NCI-H1092 treated with DMSO at 0.1 percent for 48 hours (cell line): ENCODE data around the gene TRIP13.

ENCODE experiments used
- DNase-seq: peaks from one replicate; lab custom pipeline; 2025; lab: John Stamatoyannopoulos, UW

TRIP13 gene

DNA sequence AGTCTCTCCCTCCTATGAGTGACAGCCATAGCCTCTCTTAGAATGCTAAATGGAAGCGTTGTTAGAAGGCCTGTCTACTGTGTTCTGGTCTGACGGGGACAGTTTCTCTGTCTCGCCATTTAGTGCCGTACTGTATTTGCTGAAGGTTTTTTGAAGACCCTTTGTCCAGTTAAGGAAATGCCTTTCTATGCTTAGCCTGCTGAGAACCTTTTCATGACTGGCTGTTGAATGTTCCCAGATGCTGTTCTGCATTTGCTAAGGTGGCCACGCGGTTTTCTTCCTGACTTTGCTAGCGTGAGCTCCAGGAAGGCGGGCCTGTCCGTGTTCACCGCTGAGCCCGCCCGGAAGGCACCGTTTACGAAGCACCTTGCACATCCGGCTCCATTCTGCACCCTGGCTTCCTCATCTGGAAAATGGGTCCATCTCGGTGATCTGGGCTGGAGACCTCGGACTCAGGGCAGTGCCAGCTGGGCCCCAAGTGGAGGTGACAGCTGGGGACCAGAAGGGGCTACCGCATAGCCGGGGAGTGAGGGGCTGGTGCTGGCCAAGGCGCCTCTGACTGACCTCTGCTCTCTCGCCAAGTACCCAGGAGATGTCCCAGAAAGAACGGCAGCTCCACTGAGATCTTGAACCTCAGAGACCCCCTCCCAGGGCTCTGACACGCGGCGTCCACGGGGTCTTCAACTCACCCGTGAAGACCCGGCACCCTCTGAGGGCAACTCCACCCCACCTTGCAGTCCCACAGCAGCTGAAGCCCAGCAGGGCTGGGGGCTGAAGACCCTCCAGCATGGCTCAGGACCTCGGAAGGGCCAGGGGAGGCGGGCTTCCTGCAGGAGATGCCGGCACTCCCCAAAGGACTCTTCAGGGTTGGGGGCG, 63.4 kb downstream of the TRIP13 start:
- no peak for DNase-seq

GRCh38 chr5:956941-957747, 64.5 kb downstream of the TRIP13 start:
- no peak for DNase-seq

GRCh38 chr5:957748-958485, 65.2 kb downstream of the TRIP13 start:
- no peak for DNase-seq

DNA sequence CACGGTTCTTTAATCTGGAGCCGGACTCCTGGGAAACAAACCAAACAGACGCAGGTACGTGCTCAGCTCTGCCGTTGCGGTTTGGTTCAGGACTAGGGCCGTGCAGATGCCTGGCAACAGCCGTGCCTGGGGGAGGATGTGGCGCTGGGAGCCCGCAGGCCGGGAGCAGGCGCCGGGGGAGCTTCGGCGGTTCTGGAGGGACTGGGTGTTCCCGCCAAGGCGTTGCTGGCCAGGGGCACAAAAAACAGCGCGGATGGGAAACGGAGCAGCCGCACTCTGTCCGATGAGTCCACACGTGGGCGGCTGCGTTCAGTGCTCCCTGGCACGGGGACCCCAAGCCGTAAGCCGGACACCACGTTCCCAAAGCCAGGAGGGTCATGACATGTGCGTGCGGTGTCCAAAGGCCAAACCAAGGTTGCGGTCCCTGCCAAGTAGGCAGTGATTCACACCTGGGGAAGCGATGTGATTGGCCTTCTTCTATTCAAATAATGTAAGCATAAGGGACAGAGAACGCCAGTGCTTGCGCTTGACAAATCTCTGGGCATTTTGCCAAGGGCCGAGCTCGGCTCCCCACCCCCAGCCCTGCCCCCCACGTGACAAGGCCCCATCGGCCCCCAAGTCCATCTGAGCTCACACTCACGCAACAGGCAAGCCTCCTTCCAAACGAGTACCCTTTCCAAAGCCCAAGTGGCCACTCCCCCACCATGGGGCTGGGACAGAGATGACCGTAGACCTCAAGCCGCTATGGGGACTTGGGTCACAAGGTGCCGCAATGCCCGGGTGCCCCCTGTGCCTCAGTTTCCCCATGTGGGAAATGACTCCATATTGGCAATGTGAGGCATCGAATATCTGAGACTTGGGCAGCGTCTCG, 66.3 kb downstream of the TRIP13 start:
- DNase-seq = peak; percentile 38

GRCh38 chr5:959581-960531, 67.2 kb downstream of the TRIP13 start:
- no peak for DNase-seq

DNA sequence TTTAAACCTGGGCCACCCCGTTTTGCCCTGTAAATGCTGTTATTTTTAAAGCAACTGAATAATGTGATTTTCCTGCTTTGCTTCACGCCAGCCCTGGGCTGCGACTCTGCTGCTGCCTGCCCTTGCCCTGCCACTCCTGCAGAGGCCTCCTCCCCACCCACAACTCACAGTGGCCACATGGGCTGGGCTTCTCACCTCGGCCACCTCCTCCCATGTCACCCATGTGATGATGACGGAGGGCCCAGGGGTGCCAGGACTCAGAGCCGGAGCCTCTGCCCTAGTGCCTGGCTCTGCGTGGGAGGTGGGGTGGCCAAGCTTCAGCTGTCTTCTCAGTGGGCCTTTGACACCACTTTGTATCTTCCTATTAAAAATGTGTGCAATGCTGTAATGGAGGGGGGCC, 67.9 kb downstream of the TRIP13 start:
- no peak for DNase-seq

DNA sequence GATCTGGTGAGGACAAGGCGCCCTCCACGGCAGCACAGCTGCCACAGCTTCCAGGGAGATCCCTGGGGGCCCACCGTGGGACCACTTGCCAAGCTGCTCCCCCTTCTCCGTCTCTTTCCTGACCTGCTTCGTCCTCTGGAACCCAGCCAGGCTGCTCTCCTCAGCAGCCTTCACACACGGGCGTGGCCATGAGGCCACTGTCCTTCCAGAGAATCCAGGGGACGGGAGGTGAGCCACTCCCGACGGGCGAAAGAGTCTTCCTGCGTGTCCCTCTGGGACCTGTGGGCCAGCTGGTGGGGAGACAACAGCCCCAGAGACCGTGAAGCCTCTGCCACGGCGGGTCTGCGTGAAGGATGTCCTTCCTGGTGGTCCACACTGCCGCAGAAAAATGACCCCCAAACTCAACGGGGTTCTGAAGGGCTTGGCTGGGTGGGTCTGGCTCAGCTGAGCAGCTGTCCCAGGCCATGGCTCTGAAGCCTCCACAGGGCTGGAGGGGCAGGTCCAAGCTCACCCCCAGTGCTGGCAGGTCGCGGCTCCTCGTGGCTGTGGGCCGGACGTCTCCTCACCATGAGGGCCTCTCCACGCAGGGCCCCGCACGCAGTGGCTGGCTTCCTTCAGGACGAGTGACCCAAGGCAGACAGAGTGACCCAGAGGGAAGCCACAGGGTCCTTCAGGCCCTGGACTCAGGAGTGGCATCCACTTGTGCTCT, 68.5 kb downstream of the TRIP13 start:
- no peak for DNase-seq

DNA sequence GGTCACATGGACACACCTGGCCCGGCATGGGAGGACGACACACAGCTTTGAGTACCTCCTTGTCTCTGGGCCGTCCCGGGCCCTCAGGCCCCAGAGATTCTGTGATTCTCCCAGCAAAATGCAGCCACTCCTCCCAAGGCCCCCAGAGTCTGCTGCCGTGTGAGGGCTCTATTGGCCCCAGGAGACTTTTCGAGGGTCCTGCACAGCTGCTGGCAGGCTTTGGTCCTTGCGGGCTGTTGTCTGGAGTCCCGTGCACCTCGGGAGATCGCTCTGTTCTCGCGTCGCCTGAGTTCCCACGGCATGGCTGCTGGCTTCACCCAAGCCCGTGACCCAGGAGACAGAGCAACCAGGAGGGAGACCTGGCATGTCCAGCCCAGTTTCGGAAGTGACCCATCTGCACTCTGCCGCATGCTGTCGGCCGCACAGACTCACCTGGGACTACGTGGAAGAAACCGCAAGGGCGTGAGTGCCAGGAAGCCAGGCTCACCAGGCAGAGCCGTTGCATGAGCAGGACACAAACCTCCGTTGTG, 69.1 kb downstream of the TRIP13 start:
- no peak for DNase-seq

DNA sequence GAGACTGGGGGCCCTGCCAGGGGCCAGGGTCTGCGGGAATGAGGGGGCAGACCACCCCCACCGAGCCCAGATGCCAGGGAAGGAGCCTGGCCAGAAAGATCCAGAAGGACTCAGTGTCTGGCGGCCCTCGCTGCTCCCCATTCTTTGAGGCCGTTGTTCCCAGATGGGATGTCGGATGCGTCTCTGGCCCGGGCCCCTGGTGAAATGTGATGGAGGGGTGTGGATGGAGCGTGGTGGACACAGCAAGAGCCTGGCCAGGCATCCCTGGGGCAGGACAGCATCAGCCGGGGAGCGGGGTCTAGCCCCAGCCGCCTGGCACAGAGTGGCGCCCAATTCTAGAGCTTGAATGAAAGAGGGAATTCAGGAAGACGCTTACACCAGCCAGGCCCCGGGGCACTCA, 69.7 kb downstream of the TRIP13 start:
- no peak for DNase-seq

GRCh38 chr5:962801-963200, 70.1 kb downstream of the TRIP13 start:
- DNase-seq = no peak

- DNase-seq = no peak
These were observed 70.6 kb downstream of the TRIP13 start for GRCh38 chr5:963310-963672.

- DNase-seq = no peak
These were observed 71.2 kb downstream of the TRIP13 start for GRCh38 chr5:963673-964531.

- DNase-seq = no peak
These were observed 72.1 kb downstream of the TRIP13 start for GRCh38 chr5:964821-965220.

DNA sequence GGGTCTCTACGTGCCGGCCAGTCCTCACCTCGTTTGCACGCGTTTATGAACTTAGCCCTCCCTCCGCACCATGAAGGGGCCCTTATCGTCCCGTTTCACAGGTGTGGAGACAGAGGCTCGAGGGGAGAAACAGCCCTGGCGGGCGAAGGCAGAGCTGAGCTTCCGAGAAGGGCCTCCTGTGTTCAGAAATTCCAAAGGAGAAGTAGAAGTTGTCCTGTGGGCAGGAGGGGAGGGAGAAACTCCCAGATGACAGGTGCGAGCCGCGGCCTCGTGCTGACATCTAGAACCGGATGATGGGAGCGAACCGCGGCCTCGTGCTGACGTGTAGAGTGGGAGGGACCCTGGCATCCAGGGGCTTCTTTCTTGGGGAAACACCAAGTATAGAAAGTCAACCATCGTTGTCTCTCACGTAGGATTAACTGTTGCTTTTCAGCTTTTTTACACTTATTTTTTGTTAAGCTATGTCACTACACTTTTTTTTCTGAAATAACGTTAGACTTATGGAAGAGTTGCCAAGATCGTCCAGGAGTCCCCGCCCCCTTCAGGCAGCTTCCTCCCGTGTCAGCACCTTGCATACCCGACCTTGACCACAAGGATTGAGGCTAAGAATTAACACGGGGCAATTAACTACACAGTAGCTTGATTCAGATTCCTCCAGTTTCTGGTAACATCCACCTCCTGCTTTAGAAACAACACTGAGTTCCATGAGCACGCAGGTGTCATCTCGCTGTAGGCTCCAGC, 73.1 kb downstream of the TRIP13 start:
- no peak for DNase-seq

DNA sequence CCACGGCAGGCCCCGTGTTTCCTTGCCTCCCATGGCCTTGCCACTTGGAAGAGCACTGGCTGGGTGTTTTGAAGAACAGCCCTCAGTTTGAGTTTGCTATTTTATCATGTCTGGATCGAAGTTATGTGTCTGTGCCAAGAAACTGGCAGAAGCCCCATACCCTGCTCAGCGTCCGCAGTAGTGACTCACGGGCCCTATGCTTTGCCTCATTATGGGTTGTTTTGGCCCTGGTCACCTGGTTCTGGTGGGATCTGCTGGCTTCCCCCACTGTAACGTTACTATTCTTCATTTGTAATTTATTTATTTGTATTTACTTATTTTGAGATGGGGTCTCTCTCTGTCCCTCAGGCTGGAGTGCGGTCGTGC, 73.6 kb downstream of the TRIP13 start:
- no peak for DNase-seq

GRCh38 chr5:966941-967340, 74.3 kb downstream of the TRIP13 start:
- DNase-seq = no peak
